Aorta (tissue), 5 donors: ENCODE measurements around the gene TMEM184C. TPM values are rescaled to one million over a fixed set of nuclear protein-coding genes. Genes with fewer than 3 reads are reported as not detected.

Experiments
- ATAC-seq: fragments of 200-7000 bp; cut with Tn5 transposase; one replicate; pipeline ENCODE4 v1.9.1; 2022; ENCODE audit warnings: moderate library complexity; ENCODE audit not compliant: low FRiP score
- DNase-seq, 2 donors: peaks; one replicate each; pipeline ENCODE4 v3.0.0-alpha.2; 2020
- H3K27ac ChIP-seq, 2 donors: one replicate each; pipeline ENCODE4 v1.5.1; 2013; ENCODE audit warnings: low read length in 2 of 2, mild to moderate bottlenecking in 2 of 2, moderate library complexity in 2 of 2, control low read depth in 1 of 2, inconsistent platforms in 1 of 2, low read depth in 1 of 2
- H3K27me3 ChIP-seq, 2 donors: one replicate each; pipeline ENCODE4 v1.6.1; 2013; ENCODE audit warnings: control low read depth in 1 of 2, low read length in 1 of 2, mild to moderate bottlenecking in 1 of 2, moderate library complexity in 1 of 2; ENCODE audit not compliant: insufficient read depth in 2 of 2, control insufficient read depth in 1 of 2
- H3K36me3 ChIP-seq, 2 donors: one replicate each; pipeline ENCODE4 v1.6.1; 2013; ENCODE audit warnings: control low read depth in 1 of 2, low read length in 1 of 2, mild to moderate bottlenecking in 1 of 2; ENCODE audit not compliant: insufficient read depth in 2 of 2, control insufficient read depth in 1 of 2
- H3K4me1 ChIP-seq, 2 donors: one replicate each; pipeline ENCODE4 v1.6.1; 2013; ENCODE audit warnings: low read length in 2 of 2, control low read depth in 1 of 2, mild to moderate bottlenecking in 1 of 2, moderate library complexity in 1 of 2; ENCODE audit not compliant: insufficient read depth in 2 of 2, control insufficient read depth in 1 of 2
- H3K4me3 ChIP-seq, 2 donors: one replicate each; pipeline ENCODE4 v1.5.1; 2013; ENCODE audit warnings: low read length in 2 of 2, control low read depth in 1 of 2, mild to moderate bottlenecking in 1 of 2
- H3K9me3 ChIP-seq: one replicate; pipeline ENCODE4 v1.6.1; 2013; ENCODE audit warnings: mild to moderate bottlenecking, low read length; ENCODE audit not compliant: control insufficient read depth
- WGBS, 2 donors: extraction: QIAGEN DNeasy Blood & Tissue Kit; methylation state at CpG; one replicate each; pipeline ENCODE4 v1.1.7; 2013; 5-methylcytosine and 5-hydroxymethylcytosine counted together
- intact Hi-C, 2 donors: fragments of 100-400 bp; cut with DNase I; formaldehyde crosslinking; loops; one replicate each; pipeline versions ENCODE4 v1.14.2 to v1.15.0; 2022
- polyA plus RNA-seq, 2 donors: library from polyadenylated mRNA; stranded (reverse); fragments of 200-250 nt; gene quantifications; one replicate each; pipeline ENCODE4 v1.2.3, GENCODE V29; 2013
- total RNA-seq, 2 donors: library from RNA; stranded (reverse); fragmentation: NEBNext Ultra II Directional; extraction: Animal tissue kit (Norgen Biotek cat#: 25700); gene quantifications; one replicate each; pipeline ENCODE4 v1.2.1, GENCODE V29; 2021
- donor health status: healthy with polysubstance abuse.
- donor health status: Bipolar disorder and iron deficiency.
- donor health status: DM: no; HTN: no; CAD: no.
- donor health status: DM: no; HTN: no; CAD: no.
- donor health status: DM: yes; HTN: yes; CAD: no.

TMEM184C gene
- total and polyA plus RNA-seq, 4 donors = 10.6 to 23.5 (median 19.3) TPM

DNA sequence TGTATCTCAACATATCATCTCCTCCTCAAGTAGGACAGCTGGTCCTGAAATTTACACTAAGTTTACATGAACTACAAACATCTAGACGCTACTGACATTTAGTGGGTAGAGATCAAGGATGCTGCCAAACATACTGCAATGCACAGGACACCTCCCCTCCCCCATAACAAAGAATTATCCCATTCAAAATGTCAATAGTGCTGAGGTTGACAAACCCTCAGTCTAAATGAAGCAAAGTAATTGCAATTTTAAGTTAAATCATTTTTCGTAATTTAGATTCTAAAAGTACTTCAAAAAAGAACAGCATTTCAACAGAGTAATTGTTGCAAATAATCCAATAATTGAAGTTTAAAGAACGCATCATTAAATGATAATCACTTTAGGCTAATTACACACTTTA lies 65.6 kb downstream of the TMEM184C start:
- H3K4me1 ChIP-seq = no peaks in the 10 kb centered on the region
- H3K27ac ChIP-seq = no peak overlapping the region
- no peaks in the 10 kb centered on the region for H3K9me3 ChIP-seq
- H3K27me3 ChIP-seq = no peaks in the 10 kb centered on the region
- intact Hi-C loops = no loop called here
- 65 to 69% methylated on average over 3 of the region's 3 CpGs for WGBS, 2 donors
- H3K36me3 ChIP-seq = no peaks in the 10 kb centered on the region
- DNase-seq = no peak
- no peak for ATAC-seq
- peak overlapping the region in 1 of 2 donors; percentile 71 for H3K4me3 ChIP-seq

DNA sequence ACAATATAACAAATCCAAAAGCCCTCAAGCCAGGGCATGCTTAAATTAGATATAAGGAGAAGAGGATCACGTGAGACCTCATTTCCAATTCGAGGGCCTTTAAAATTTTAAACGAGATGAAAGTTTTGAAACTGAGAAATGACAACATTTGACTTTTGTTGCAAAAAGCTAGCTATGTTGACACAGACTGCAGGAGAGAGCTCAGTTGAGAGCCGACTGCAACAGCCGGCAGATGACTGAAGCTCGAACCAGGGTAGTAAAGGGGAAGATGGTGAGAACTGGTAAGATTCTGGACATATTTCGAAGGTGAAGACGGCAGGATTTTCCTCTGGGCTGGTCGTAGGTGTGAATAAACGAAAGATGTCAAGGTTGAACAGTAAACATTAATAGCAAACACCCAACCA lies 66.0 kb downstream of the TMEM184C start:
- no peaks in the 10 kb centered on the region for H3K27me3 ChIP-seq
- H3K36me3 ChIP-seq = no peaks in the 10 kb centered on the region
- intact Hi-C loops = no loop called here
- no peaks in the 10 kb centered on the region for H3K9me3 ChIP-seq
- peak; percentile 75 for ATAC-seq
- H3K27ac ChIP-seq = no peak overlapping the region
- H3K4me1 ChIP-seq = no peaks in the 10 kb centered on the region
- WGBS, 2 donors = 1% methylated on average over 10 of the region's 10 CpGs
- peak overlapping the region; percentile 71 to 72 for H3K4me3 ChIP-seq
- no peak for DNase-seq

DNA sequence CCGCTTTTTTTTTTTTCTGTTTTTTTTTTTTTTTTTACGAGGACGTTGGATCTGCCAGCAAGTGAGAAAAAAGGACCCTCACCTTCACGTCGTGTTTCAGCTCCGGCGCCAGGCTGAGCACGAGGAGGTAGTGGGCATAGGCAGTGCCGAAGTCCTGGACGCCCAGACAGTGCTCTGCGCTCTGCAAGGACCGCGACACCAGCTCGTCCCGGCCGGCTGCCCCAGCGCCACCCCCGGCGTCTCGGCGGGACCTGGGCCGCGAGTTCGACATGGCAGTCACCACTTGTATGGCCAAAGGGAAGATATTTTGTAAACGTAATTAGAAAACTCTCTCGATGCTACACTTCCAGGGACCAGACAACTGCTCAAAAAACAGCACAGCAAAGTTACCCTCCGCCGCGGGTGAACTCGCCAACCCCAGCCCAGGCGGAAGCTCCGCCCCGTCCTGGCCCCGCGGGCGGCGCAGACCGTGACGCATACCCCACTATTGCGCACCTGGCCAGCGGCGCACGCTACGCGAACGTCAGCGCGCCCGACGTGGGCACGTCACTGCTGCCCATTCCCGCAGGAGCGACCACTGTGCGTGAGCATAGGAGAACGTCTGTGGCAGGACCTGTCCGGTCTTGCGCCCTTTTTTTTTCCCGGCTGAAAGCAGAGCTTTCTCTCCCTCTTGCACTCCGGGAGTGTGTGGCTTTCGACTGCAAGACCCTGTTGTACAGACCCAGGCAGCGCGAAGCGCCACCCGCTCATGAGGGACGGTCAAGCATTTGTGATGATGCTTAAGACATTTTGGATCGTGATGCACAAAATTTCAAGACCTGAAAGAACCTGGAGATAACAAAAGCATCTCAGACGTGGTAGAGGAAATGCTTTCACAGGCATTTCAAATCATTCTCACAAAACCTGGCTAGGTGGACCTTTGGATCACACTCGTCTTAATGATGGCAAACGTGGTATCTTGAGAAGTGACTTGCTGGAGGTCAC lies 66.8 kb downstream of the TMEM184C start, which contains the start of gene PRMT9:
Gene PRMT9, minus strand, starts transcription at position 447 of the 984 bp plus-strand sequence. Its CDS starts 176 bp downstream, at position 271.
- ATAC-seq = peak; percentile 100
- intact Hi-C loops = no loop called here
- Histone ChIP-seq H3K9me3 (no peaks in the 10 kb centered on the region), H3K36me3 (no peaks in the 10 kb centered on the region), H3K27ac (peak within 1 kb of the TSS in 1 of 2 donors; percentile 80), H3K4me3 (peak within 1 kb of the TSS; percentile 71 to 72), H3K4me1 (no peaks in the 10 kb centered on the region), H3K27me3 (no peaks in the 10 kb centered on the region)
- 0 to 1% methylated on average over 69 of the region's 69 CpGs for WGBS, 2 donors
- peak; percentile 95 to 97 for DNase-seq

- WGBS, 2 donors = 65 to 68% methylated on average over 4 of the region's 4 CpGs
- intact Hi-C loops = no loop called here
- no peaks in the 10 kb centered on the region for H3K4me1 ChIP-seq
Observed at GRCh38 chr4:147689067-147689466, 71.9 kb downstream of the TMEM184C start.

GRCh38 chr4:147691820-147692219 lies 74.6 kb downstream of the TMEM184C start:
- H3K27ac ChIP-seq = no peak overlapping the region
- intact Hi-C loops = no loop called here
- DNase-seq = no peak
- ATAC-seq = no peak
- H3K36me3 ChIP-seq = no peaks in the 10 kb centered on the region
- no peak overlapping the region for H3K4me3 ChIP-seq
- no peaks in the 10 kb centered on the region for H3K4me1 ChIP-seq
- H3K9me3 ChIP-seq = no peaks in the 10 kb centered on the region
- H3K27me3 ChIP-seq = no peaks in the 10 kb centered on the region
- 89 to 93% methylated on average over 2 of the region's 2 CpGs for WGBS, 2 donors

More at GRCh38 chr4:147689067-147689466, 71.9 kb downstream of the TMEM184C start:
- Histone ChIP-seq H3K27ac (no peak overlapping the region), H3K4me3 (no peak overlapping the region), H3K36me3 (no peaks in the 10 kb centered on the region), H3K27me3 (no peaks in the 10 kb centered on the region), H3K9me3 (no peaks in the 10 kb centered on the region)
- no peak for DNase-seq
- ATAC-seq = no peak

DNA sequence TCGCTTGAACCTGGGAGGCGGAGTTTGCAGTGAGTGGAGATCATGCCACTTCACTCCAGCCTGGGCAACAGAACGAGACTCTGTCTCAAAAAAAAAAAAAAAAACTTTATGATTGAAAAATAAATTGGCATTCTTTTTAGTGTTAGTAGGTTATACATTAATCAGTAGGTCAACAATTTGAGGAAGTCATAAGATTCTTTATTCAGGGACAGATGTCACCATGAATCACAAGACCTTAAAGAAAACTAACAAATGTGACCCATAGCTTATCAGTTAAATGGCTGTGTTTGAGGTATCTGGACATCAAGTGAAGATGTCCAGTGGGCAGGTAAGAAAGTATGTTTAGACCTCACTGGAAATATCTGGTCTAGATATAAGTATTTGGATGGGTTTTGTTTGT lies 76.0 kb downstream of the TMEM184C start:
- DNase-seq (no peak), ATAC-seq (no peak)
- WGBS, 2 donors = 87 to 88% methylated on average over 3 of the region's 3 CpGs
- Histone ChIP-seq H3K4me1 (no peaks in the 10 kb centered on the region), H3K9me3 (no peaks in the 10 kb centered on the region), H3K4me3 (no peak overlapping the region), H3K36me3 (no peaks in the 10 kb centered on the region), H3K27me3 (no peaks in the 10 kb centered on the region), H3K27ac (no peak overlapping the region)
- intact Hi-C loops = no loop called here

DNA sequence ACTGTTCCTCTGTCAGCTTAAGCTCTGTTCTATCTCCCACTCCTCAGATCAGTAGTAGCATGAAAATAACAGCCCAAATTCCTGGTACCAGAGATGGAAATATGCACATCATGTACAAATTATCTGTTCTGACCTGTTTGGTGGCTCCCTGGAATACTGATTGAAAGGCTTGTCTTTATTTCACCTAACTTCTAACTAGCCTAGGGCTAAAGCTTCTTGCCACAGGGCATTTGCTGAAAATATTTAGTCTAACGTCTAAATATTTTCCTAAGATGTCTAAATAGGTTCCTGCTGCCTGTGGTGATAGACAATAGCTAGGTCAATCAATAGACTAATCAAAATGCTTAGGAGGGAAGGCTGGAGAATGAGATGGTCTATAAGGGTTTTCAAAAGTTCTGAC lies 79.7 kb downstream of the TMEM184C start:
- DNase-seq = no peak
- intact Hi-C loops = no loop called here
- H3K9me3 ChIP-seq = no peaks in the 10 kb centered on the region
- no peak overlapping the region for H3K27ac ChIP-seq
- 61 to 63% methylated on average over 1 of the region's 1 CpG for WGBS, 2 donors
- H3K36me3 ChIP-seq = no peaks in the 10 kb centered on the region
- ATAC-seq = no peak
- H3K4me3 ChIP-seq = no peak overlapping the region
- no peaks in the 10 kb centered on the region for H3K4me1 ChIP-seq
- H3K27me3 ChIP-seq = no peaks in the 10 kb centered on the region

GRCh38 chr4:147704846-147705245 lies 87.6 kb downstream of the TMEM184C start:
- Histone ChIP-seq H3K9me3 (no peaks in the 10 kb centered on the region), H3K27ac (no peak overlapping the region), H3K36me3 (no peaks in the 10 kb centered on the region), H3K4me3 (no peak overlapping the region), H3K27me3 (no peaks in the 10 kb centered on the region), H3K4me1 (no peaks in the 10 kb centered on the region)
- no peak for DNase-seq
- intact Hi-C loops = no loop called here
- 67 to 69% methylated on average over 1 of the region's 1 CpG for WGBS, 2 donors
- no peak for ATAC-seq
